Heart right ventricle (tissue), 16 donors: ENCODE results near the gene LRRC7. TPM values are rescaled to one million over a fixed set of nuclear protein-coding genes. Genes with fewer than 3 reads are reported as not detected.
"Not testable (repeated sequence)": the region's sequence is repeated elsewhere in the genome, so short reads cannot be mapped to it uniquely, and the experiment has no call there.

Experiments used
- ATAC-seq, 8 donors: fragments of 200-7000 bp; cut with Tn5 transposase; one replicate each; pipeline ENCODE4 v1.9.1; 2020; ENCODE audit warnings: mild to moderate bottlenecking in 8 of 8, moderate library complexity in 8 of 8, moderate number of reproducible peaks in 1 of 8
- DNase-seq, 2 donors: peaks; one replicate each; pipeline ENCODE4 v3.0.0-alpha.2; 2020
- H3K27ac ChIP-seq, 10 donors: fragments of 200-600 bp; sonication (generic) in 2 of 10; one replicate each; pipeline versions ENCODE4 v1.5.0 to v1.8.0; 2020 to 2022; ENCODE audit warnings: mild to moderate bottlenecking in 3 of 10
- H3K27me3 ChIP-seq, 7 donors: fragments of 200-600 bp; one replicate each; pipeline ENCODE4 v1.8.0; 2021 to 2022; ENCODE audit warnings: mild to moderate bottlenecking in 2 of 7
- H3K36me3 ChIP-seq, 9 donors: fragments of 200-600 bp; sonication (generic) in 1 of 9; one replicate each; pipeline versions ENCODE4 v1.5.0 to v1.8.0; 2020 to 2022; ENCODE audit warnings: mild to moderate bottlenecking in 2 of 9
- H3K4me1 ChIP-seq, 9 donors: fragments of 200-600 bp; sonication (generic) in 1 of 9; one replicate each; pipeline versions ENCODE4 v1.5.0 to v1.8.0; 2020 to 2022; ENCODE audit warnings: mild to moderate bottlenecking in 4 of 9
- H3K4me3 ChIP-seq, 10 donors: fragments of 200-600 bp; sonication (generic) in 2 of 10; one replicate each; pipeline versions ENCODE4 v1.5.0 to v1.8.0; 2020 to 2022; ENCODE audit warnings: mild to moderate bottlenecking in 7 of 10, moderate library complexity in 2 of 10
- H3K9me3 ChIP-seq, 11 donors: fragments of 200-600 bp in 10 of 11; sonication (generic) in 2 of 11; one replicate each; pipeline versions ENCODE4 v1.5.0 to v1.8.0; 2013 to 2022; ENCODE audit warnings: mild to moderate bottlenecking in 2 of 11, control low read depth in 1 of 11, moderate library complexity in 1 of 11
- CTCF ChIP-seq, 9 donors: fragments of 200-600 bp; sonication (generic) in 2 of 9; IDR thresholded peaks; one replicate each; pipeline versions ENCODE4 v1.5.0 to v1.8.0; 2021 to 2022; ENCODE audit warnings: antibody characterized with exemption in 9 of 9, mild to moderate bottlenecking in 5 of 9, moderate library complexity in 1 of 9
- WGBS, 2 donors: extraction: QIAGEN DNeasy Blood & Tissue Kit; methylation state at CpG; one replicate each; pipeline ENCODE4 v1.1.7; 2013; ENCODE audit warnings: inconsistent platforms in 1 of 2; 5-methylcytosine and 5-hydroxymethylcytosine counted together
- intact Hi-C, 10 donors: fragments of 100-400 bp; cut with DNase I; formaldehyde crosslinking; loops; one replicate each; pipeline versions ENCODE4 v1.11.1 to v1.14.2; 2022
- polyA plus RNA-seq, 2 donors: library from polyadenylated mRNA; stranded (reverse); fragments of 200-250 nt; gene quantifications; one replicate each; pipeline ENCODE4 v1.2.3, GENCODE V29; 2013
- total RNA-seq, 10 donors: library from RNA; stranded (reverse); fragmentation: NEBNext Ultra II Directional in 3 of 10; extraction: Animal tissue kit (Norgen Biotek cat#: 25700) in 3 of 10; gene quantifications; one replicate each; pipeline versions ENCODE4 v1.2.1 to v1.2.4, GENCODE V29; 2021 to 2023
- donor health status: Arrhythmogenic right ventricular cardiomyopathy.
- donor health status: ischemic (EF 13 %, LVEDD 7.1; RV severe dilation, severe dysfunction).
- donor health status: healthy with polysubstance abuse.
- donor health status: DM: no; HTN: yes; CAD: no.
- donor health status: DM: no; HTN: no; CAD: no.
- donor health status: ischemic (EF 25% LVEDD 6.9; RV normal size, moderate dysfunction).
- donor health status: ischemic (EF 25% LVEDD 5.7; RV mildly dilated, moderate dysfunction).
- donor health status: healthy.
- donor health status: DM: yes; HTN: yes; CAD: no.
- donor health status: Ischemic cardiomyopathy.
- donor health status: ischemic (EF 35%, LVEDD 5.7; RV mildly dilated, moderate dysfunction).
- donor health status: nonischemic (EF 11% LVEDD 7.7; RV severe dilation, severe dysfunction).
- donor health status: DM: yes; HTN: yes; CAD: no.
- donor health status: PGD.
- donor health status: ischemic (EF 29% LVEDD 5.4; RV normal size, mild dysfunction).
- donor health status: nonischemic (EF 23%, LVEDD 6.1; RV moderate dilation, normal function).

Gene LRRC7
- total and polyA plus RNA-seq, 12 donors, result 0.03 to 2.1 (median 0.59) TPM

- no peaks in the 10 kb centered on the region for H3K27me3 ChIP-seq
- no peak overlapping the region for H3K27ac ChIP-seq
- intact Hi-C loops, result no loop called here
- no peaks in the 10 kb centered on the region for H3K36me3 ChIP-seq
- peaks cover 0 to under 1% (median 0%) of the 10 kb centered on the region in 11 donors for H3K9me3 ChIP-seq
- WGBS, 2 donors, result 63 to 75% methylated on average over 1 of the region's 1 CpG
- DNase-seq, result no peak
- no peak for TF ChIP-seq CTCF (IDR thresholded peaks at IDR 0.05)
- no peak overlapping the region for H3K4me3 ChIP-seq
- ATAC-seq, result no peak
- H3K4me1 ChIP-seq, result peaks cover 0 to 13% (median 9%) of the 10 kb centered on the region in 9 donors
Measured at GRCh38 chr1:69706473-69706872, 138.8 kb downstream of the LRRC7 start.

GRCh38 chr1:69707103-69707502 is 139.4 kb downstream of the LRRC7 start:
- DNase-seq, result no peak
- no peak for TF ChIP-seq CTCF (IDR thresholded peaks at IDR 0.05)
- Histone ChIP-seq H3K27ac (no peak overlapping the region), H3K9me3 (no peaks in the 10 kb centered on the region), H3K36me3 (no peaks in the 10 kb centered on the region), H3K4me1 (peaks cover 0 to 19% (median 9%) of the 10 kb centered on the region in 9 donors), H3K4me3 (no peak overlapping the region), H3K27me3 (no peaks in the 10 kb centered on the region)
- ATAC-seq, result no peak
- WGBS, 2 donors, result 89% methylated on average over 4 of the region's 4 CpGs
- intact Hi-C loops, result no loop called here

GRCh38 chr1:69710484-69711189 is 142.9 kb downstream of the LRRC7 start:
- H3K36me3 ChIP-seq, result no peaks in the 10 kb centered on the region
- no peaks in the 10 kb centered on the region for H3K27me3 ChIP-seq
- DNase-seq (no peak), ATAC-seq (peak in 5 of 8 donors; percentile 25 to 73 (median 52))
- H3K9me3 ChIP-seq, result no peaks in the 10 kb centered on the region
- WGBS, 2 donors, result 8 to 11% methylated on average over 4 of the region's 4 CpGs
- intact Hi-C loops, result no loop called here
- TF ChIP-seq CTCF (IDR thresholded peaks at IDR 0.05), result no peak
- H3K4me1 ChIP-seq, result peaks cover 0 to 19% (median 9%) of the 10 kb centered on the region in 9 donors
- H3K27ac ChIP-seq, result peak overlapping the region in 2 of 10 donors; percentile 23 to 40
- no peak overlapping the region for H3K4me3 ChIP-seq

GRCh38 chr1:69711190-69711930 is 143.6 kb downstream of the LRRC7 start:
- no peak overlapping the region for H3K4me3 ChIP-seq
- intact Hi-C loops, result no loop called here

GRCh38 chr1:69717834-69718233 is 150.1 kb downstream of the LRRC7 start:
- ATAC-seq, H3K27me3 ChIP-seq, H3K36me3 ChIP-seq, DNase-seq, H3K9me3 ChIP-seq, H3K4me1 ChIP-seq, H3K4me3 ChIP-seq, intact Hi-C loops, H3K27ac ChIP-seq: not testable (repeated sequence)

More at GRCh38 chr1:69711190-69711930, 143.6 kb downstream of the LRRC7 start:
- ATAC-seq, result peak in 6 of 8 donors; percentile 43 to 90 (median 70)
- H3K9me3 ChIP-seq, result no peaks in the 10 kb centered on the region
- H3K4me1 ChIP-seq, result peaks cover 0 to 19% (median 9%) of the 10 kb centered on the region in 9 donors
- H3K36me3 ChIP-seq, result no peaks in the 10 kb centered on the region
- peak overlapping the region in 2 of 10 donors; percentile 23 to 40 for H3K27ac ChIP-seq
- no peak for TF ChIP-seq CTCF (IDR thresholded peaks at IDR 0.05)
- WGBS, 2 donors, result 42 to 46% methylated on average over 4 of the region's 4 CpGs
- DNase-seq, result no peak
- no peaks in the 10 kb centered on the region for H3K27me3 ChIP-seq
